NCI-H2227 (cell line): ENCODE data around the gene MAVS.
A peak's percentile ranks its signal among the peaks of the same experiment; 100 is the strongest.
"Not testable (repeated sequence)": the region's sequence is repeated elsewhere in the genome, so short reads cannot be mapped to it uniquely, and the experiment has no call there.

ENCODE experiments used
- DNase-seq: peaks from one replicate; lab custom pipeline; 2025; ENCODE audit not compliant: unreplicated experiment; lab: John Stamatoyannopoulos, UW

The MAVS gene

DNA sequence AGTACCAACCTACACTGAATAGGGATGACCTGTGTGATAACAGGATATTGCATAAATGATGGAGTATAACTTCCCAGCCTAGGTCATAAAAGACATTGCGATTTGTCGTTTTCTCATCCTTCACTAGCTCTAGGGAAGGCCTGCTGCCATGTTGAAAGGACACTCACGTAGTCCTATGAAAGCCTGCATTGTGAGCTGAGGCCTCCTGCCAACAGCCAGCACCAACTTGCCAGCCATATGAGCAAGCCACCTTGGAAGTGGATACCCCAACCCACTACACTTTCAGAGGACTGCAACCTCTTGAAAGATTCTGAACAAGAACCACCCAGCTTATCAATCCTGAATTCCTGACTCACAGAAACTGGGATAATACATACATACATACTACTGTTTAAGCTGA is 39.1 kb downstream of the MAVS start:
- DNase-seq = no peak

DNA sequence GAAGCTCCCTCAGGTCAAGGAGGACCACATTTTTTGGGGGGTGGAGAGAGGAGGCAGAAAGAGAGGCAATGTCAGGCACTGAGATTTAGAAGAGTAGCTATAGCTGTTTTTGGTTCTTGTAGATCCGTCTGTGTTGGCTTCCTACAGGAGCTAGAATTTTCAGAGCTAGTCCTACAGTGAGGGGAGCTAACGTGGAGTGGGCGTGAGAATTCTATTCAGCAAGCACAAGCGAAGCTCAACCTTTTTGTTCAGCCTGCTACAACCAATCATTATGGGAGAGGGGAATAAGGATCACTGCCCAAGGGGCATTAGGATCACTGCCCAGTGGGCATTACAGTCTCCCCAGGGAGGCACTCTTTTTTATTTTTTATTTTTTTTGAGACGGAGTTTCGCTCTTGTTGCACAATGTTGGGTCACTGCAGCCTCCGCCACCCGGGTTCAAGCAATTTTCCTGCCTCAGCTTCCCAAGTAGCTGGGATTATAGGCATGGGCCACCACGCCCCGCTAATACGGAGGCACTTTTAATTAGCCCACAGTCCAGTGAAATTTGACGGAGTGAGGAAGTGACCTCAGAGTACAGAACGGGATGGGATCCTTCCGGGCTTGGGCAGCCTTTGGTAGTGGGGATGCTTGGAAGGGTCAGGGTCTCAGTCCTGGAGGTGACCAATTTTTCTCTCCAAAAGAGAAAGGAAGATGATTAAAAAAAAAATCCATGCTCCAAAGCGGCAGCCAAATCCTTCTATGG is 41.4 kb downstream of the MAVS start:
- peak; percentile 61 for DNase-seq

DNA sequence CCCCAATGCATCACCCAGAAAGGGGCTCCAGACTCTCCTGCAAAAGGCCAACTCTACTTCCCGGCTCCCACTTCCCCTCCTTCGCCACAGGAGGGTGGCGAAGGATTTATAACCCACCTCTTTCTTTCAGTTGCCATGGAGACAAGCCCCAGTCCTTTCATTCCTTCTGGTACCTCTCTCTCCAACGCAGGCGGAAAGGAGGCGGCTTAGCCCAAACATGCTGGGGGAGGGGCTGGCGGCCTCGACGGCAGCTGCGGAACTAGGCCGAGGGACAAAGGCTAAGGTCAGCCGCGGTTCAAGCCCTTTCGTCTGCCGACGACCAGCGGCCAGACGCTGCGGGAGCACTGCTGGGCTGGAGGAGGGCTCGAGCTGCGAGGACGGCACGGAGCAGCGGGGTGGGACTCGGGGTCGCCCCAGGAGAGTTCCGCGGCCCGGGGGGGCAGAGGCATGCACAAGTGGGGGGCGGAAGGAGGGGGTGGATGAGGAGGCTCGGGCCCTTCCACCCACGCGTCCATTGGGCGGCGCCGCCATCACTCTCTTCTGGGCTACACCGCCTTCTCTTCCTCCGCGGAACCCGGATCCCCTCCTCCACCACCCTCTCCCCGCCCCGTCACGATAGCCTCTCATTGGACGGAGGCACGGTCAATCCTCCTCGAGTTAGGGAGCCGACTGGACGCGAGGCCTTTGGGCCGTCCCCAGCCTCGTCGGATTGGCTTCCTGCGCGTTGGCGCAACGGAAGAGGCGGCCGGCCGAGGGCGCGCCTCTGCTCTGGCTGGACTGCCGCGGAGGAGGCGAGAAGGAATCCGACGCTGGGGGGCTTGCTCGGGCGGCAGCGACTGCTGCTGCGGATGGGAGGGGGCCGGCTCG is 42.2 kb downstream of the MAVS start, which contains the start of gene PANK2:
Gene PANK2 (plus strand): TSS at position 766 of the 867 bp plus-strand sequence.
- peak; percentile 99 for DNase-seq

DNA sequence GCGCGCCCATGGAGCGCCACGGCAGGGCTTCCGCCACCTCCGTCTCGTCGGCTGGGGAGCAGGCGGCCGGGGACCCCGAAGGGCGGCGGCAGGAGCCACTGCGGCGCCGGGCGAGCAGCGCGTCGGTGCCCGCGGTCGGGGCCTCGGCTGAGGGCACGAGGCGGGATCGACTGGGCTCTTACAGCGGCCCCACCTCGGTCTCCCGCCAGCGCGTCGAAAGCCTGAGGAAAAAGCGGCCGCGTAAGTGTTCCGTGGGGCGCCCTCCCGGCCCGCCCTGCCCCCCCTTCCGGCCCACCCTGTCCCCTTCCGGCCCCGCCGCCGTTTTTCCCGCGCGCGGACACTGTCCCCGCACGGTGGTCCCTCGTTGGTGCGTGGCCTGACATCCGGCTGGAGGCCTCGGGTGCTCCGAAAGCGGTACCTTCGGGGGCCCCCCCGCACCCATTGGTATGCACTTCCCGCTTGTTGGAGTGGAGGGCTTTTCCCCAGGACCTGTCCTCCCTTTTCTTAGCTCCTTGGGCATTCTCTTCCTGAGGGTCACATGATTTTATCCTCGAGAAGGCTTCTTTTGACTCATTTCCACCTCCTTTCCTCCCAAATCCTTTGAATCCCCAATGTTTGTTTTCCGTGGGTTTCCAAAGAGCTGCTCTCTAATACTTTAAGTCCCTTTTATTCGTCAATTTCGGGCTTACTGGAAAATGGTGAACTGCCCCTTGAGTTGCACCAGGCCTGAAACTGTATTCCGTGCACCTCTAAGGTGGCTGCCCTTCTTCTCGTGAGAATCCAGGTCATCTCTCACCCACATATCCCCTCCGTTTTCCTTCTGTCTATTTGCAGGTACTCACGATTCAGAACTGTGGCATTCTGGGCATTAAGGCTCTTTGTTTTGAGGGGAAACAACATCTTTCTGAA is 43.1 kb downstream of the MAVS start:
- peak; percentile 56 for DNase-seq

DNA sequence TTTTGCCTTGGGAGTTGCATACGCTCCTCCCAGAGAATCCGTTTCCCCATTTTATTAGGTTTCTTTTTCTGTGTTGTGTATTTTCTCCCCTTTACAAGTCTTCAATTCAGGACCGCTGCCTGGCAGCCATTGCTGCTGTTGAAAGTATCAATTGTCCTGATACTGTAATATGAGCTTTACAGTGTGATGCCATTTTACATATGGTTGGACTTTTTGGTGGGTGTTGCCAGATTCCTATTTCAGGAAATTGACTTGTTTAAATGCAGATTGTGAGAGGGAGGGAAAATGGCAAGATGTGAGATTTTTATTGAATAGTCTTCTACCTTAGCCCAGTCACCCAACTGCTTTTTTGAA is 43.7 kb downstream of the MAVS start:
- peak; percentile 18 for DNase-seq

DNA sequence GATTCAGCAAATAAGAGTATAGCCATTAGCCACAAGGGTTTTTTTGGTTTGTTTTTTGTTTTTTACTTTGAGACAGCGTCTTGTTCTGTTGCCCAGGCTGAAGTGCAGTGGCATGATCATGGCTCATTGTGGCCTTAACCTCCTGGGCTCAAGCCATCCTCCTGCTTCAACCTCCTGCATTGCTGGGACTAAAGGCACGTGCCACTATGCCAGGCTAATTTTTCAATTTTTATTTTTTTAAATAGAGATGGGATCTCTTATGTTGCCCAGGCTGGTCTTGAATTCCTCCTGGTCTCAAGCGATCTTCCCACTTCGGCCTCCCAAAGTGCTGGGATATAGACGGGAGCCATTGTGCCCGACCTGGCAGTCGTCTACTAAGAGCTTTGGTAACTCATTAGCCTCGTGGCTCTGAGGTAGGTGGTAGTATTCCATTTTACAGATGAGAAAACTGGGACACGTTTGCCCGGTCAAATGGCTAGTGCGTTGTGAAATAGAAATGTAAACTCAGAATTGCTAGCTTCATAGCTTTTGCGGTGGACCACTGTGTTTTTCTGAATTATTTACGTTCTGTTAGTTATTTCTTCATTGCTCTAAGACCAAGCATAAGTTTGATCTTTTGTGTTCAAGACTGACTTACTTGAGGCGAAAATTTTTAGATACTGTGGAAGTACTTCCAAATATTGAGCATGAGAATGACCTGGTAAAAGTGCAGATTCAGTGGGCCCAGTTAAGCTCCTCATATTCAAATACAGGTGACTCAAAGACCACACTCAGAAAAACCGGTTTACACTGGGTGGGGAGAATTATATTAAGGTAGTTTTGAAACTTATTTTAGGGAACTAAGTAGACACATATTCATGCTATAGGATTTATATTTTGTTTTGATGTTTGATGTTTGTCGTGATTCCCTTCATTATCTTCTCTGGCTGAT is 44.6 kb downstream of the MAVS start:
- no peak for DNase-seq

DNA sequence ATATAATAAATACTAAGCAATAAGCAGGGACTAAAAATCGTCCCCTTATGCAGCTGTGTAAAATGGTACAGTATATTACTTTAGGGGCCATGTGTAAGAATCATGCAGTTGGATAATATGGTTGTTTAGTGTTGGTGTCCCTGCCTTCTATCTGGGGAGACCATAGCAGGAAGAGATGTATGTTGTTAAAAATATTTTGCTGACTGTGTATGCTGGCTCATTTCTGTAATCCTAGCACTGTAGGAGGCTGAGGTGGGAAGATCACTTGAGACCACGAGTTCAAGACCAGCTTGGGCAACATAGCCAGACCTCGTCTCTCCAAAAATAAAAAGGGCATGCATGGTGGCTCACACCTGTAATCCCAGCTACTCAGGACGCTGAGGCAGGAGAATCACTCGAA is 48.2 kb downstream of the MAVS start:
- no peak for DNase-seq

DNA sequence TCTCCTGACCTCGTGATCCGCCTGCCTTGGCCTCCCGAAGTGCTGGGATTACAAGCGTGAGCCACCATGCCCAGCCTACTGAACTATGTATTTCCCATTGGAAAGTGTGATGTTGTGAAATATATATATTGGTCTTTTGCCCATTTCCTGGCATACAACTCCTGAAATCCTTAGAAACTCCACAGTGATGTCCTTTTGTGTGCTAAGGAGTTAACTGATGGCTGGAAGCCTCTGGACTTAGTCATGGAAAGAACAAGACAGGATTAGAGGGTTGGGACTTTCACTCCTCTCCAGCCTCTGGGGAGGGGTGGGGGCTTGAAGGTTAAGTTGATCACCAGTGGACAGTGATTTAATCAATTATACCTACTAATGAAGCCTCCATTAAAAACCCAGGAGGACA is 49.7 kb downstream of the MAVS start:
- no peak for DNase-seq

DNA sequence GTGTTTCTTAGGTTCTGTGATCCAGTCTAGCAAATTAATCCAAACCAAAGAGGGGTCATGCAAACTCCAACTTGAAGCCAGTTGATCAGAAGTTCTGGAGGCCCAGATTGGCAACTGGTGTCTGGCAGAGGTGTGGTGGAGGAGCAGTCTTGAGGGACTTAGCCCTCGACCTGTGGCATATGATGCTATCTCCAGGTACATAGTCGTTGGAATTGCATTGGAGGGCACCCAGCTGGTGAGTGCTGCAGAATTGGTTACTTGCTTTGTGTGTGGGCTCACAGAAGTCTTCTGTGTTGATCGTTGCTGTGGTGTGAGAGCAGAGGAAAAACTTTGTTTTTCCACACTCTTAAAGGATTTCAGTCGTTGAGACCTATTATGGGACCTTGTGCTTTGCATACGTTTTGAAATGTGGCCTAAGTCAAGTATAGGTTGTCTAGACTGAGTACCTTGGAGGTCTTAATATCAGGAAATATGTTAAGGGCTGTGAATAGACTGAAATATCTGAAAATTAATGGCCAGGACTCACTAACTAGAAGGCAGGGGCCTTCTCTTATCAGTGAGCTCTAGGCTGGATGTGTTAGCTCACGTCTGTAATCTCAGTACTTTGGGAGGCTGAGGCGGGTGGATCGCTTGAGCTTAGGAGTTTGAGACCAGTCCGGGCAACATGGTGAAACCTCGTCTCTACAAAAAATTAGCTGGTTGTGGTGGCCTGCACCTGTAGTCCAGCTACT is 50.4 kb downstream of the MAVS start:
- DNase-seq = no peak

DNA sequence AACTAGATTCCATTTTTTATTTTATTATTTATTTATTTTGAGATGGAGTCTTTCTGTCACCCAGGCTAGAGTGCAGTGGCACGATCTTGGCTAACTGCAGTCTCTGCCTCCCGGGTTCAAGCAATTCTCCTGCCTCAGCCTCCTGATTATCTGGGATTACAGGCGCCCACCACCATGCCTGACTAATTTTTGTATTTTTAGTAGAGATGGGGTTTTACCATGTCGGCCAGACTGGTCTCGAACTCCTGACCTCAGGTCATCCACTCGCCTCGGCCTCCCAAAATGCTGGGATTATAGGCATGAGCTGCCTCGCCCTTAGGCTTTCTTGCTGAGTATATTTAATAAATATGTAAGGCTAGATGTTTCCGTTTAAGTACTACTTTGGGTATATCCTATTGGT is 51.5 kb downstream of the MAVS start:
- DNase-seq = not testable (repeated sequence)

DNA sequence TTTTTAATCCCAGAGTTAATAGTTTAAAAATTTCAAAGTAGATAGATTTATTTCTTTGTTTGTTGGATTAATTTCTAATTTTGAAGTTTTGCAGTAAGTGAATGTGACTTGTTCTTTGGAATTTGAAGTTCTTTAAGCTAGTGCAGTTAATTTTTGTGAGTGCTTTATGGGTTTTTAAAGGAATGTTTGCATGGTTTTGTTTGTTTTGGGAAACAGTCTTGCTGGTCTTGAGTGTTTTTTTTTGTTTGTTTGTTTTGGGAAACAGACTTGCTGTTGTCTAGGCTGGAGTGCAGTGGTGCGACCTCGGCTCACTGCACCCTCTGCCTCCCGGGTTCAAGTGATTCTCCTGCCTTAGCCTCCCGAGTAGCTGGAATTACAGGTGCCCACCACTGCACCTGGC is 52.0 kb downstream of the MAVS start:
- DNase-seq = no peak

DNA sequence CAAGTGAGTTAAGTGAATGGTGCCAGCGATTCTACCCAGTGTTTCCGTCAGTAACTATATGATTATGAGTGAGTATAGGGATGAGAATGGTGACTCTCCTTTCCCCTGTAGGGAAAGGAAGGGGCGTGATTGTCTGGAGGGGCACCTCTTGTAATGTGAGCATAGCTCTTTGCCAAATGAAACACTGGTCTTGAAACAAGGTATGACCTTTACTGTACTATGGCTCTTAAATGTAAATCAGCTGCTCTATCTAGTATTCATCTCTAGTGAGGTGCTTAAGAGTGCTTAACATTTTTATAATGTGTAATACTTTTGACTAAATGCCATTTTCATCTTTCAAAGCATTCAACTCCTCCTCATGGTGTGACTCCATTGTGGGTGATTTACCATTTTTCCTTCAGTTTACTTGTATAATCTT is 53.6 kb downstream of the MAVS start:
- peak; percentile 23 for DNase-seq

DNA sequence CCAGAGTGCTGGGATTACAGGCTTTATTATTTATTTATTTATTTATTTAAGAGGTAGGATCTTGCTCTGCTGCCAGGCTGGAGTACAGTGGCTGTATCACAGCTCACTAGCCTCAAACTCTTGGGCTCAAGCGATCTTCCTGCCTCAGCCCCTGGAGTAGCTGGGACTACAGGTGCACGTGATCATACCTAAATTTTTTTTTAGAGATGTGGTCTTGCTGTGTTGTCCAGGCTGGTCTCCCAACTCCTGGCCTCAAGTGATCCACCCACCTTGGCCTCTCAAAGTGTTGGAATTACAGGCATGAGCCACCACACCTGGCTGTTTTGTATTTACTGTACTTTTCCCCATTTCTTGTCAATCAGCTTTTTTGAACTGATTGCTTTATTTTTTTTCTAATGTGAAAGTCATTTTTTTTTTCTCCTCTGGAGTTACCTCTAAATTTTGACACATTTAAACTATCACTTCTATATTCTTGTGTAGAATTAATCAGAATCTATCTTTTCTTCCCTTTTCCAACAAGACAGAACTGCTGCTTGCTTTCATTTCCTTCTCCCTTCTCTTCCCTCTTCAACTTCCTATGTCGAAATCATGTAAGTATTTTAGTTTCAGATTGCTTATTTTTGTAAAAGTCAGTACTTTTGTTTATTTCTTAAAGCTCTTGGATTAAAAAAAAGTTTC is 54.5 kb downstream of the MAVS start:
- DNase-seq = no peak

DNA sequence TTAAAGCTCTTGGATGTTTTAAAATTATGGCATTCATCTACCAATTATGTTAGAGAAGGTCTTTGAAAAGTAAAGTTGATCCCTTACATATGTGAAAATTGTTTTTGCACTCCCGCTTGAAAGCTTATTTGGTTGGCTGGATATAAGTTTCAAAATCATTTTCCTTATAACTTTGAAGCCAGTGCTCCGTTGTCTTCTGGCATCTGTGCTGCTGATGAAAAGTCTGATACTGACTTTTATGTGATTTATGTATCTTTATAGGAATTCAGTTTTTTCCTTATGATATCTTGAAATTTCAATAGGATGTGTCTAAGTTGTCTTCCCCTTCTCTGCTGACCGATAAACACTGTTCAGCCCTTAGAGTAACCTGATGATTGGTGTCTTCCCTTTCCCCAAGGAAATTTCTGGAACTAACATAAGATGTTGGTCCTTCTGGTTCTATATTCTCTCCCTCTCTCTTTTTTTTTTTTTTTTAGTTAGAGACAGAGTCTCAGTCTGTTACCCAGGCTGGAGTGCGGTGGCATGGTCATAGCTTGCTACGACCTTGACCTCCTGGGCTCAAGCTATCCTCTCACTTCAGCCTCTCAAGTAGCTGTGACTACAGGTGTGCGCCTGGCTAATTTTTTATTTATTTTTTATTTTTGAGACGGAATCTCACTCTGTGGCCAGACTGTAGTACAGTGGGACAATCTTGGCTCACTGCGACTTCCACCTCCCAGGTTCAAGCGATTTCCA is 55.2 kb downstream of the MAVS start:
- DNase-seq = no peak

DNA sequence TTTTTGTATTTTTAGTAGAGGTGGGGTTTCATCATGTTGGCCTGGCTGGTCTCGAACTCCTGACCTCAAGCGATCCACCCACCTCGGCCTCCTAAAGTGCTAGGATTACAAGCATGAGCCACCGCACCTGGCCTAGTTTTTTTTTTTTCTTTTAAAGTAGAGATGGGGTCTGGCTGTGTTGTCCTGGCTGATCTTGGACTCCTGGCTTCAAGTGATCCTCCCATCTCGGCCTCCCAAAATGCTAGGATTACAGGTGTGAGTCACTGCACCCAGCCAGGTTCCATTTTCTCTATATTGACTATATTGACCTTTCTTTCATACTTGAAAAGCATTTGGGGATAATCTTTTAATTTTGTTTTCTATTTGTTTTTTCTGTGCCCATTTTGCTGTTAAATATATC is 55.8 kb downstream of the MAVS start:
- no peak for DNase-seq

DNA sequence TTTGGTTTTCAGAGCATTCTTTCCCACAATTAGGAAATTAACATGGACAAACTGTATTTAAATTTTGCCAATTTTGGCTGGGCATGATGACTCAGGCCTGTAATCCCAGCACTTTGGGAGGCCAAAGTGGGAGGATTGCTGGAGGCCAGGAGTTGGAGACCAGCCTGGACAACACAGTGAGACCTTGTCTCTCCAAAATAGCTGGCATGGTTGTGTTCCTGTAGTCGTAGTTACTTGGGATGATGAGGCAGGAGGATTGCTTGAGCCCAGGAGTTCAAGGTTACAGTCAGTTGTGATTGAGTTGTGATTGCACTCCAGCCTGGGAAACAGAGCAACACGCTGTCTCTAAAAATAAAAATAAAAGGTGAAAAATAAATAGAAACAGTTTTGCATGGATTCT is 57.6 kb downstream of the MAVS start:
- no peak for DNase-seq

DNA sequence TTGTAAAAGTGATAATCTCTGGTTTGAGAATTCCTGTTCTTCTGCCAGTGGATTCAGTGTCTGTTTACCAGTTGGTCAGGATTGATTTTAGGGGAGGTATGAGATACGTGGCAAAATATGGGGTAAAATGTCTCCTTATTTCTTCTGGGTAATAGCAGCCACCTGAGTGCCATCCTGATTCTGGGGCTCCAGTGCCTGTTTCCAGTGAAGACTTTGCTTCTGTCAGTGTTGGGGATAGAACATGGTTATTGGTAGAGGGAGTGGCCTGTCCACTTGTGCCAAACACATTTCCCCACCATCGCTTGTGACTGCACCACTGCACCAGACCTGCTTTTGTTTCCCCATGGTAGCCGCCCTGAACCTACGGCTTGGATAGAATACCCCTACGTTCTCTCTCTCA is 58.2 kb downstream of the MAVS start:
- DNase-seq = no peak
